Measurements from ENCODE around the gene DCDC2.

GRCh38 chr6:24396824-24397223, 39.0 kb upstream of the DCDC2 start:
- TF ChIP-seq CTCF (IDR thresholded peaks at IDR 0.05) (no peak), EZH2 (IDR thresholded peaks at IDR 0.05; ENCODE audit: borderline replicate concordance, insufficient read depth, low read depth, low read length, poor library complexity, severe bottlenecking) (no peak)
